Heart left ventricle (tissue), 13 donors: ENCODE measurements around the gene TRRAP.

Experiments
- POLR2A ChIP-seq, 2 donors: fragments of 450-650 bp; IDR thresholded peaks; one replicate each; pipeline ENCODE4 v1.6.1; 2017; ENCODE audit warnings: antibody characterized with exemption in 2 of 2, mild to moderate bottlenecking in 2 of 2, moderate library complexity in 2 of 2
- TF ChIP-seq, protein P1 (sequence below), 12 donors: fragments of 200-600 bp; sonication (generic) in 4 of 12; IDR thresholded peaks; one replicate each; pipeline versions ENCODE4 v1.5.0 to v1.8.0; 2018 to 2022; ENCODE audit warnings: antibody characterized with exemption in 12 of 12, mild to moderate bottlenecking in 5 of 12
- donor health status: ischemic (EF 13 %, LVEDD 7.1; RV severe dilation, severe dysfunction).
- donor health status: DM: no; HTN: yes; CAD: no.
- donor health status: DM: no; HTN: no; CAD: no.
- donor health status: ischemic (EF 25% LVEDD 6.9; RV normal size, moderate dysfunction).
- donor health status: ischemic (EF 25% LVEDD 5.7; RV mildly dilated, moderate dysfunction).
- donor health status: ischemic (EF 35%, LVEDD 5.7; RV mildly dilated, moderate dysfunction).
- donor health status: nonischemic (EF 11% LVEDD 7.7; RV severe dilation, severe dysfunction).
- donor health status: DM: yes; HTN: yes; CAD: no.
- donor health status: PGD.
- donor health status: ischemic (EF 29% LVEDD 5.4; RV normal size, mild dysfunction).
- donor health status: nonischemic (EF 23%, LVEDD 6.1; RV moderate dilation, normal function).

DNA sequence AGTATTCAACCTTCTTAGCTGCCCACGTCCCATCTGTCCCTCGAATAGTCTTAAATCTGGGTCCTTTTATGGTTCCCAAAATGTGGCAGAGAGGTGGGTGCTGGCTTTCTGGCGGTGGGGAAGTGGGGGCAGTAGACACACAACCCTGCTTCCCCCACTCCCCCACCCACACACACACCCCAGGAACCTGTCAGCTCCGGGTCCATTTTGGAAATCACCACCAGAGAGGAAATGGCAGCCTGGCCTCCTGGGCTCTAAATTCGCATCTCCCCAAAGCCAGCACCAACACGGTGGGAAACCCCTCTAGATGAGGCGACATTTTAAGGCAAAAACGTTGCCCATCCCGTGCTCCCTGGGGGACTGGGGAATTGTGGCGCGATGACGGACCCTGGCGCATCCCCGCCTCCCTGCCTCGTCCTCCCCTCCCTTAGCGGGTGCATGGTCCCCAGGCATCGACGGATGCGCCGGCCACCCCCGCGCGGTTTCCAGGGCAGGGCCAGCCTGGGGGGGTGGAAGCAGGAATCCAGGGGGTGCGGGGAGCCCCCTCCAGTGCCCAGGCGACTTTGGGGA, 9.2 kb upstream of the TRRAP start:
- no peak for TF ChIP-seq POLR2A (IDR thresholded peaks at IDR 0.05)
- TF ChIP-seq, protein P1, sequence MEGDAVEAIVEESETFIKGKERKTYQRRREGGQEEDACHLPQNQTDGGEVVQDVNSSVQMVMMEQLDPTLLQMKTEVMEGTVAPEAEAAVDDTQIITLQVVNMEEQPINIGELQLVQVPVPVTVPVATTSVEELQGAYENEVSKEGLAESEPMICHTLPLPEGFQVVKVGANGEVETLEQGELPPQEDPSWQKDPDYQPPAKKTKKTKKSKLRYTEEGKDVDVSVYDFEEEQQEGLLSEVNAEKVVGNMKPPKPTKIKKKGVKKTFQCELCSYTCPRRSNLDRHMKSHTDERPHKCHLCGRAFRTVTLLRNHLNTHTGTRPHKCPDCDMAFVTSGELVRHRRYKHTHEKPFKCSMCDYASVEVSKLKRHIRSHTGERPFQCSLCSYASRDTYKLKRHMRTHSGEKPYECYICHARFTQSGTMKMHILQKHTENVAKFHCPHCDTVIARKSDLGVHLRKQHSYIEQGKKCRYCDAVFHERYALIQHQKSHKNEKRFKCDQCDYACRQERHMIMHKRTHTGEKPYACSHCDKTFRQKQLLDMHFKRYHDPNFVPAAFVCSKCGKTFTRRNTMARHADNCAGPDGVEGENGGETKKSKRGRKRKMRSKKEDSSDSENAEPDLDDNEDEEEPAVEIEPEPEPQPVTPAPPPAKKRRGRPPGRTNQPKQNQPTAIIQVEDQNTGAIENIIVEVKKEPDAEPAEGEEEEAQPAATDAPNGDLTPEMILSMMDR (IDR thresholded peaks at IDR 0.05): no peak
